T-helper 1 cell treated with Interleukin-12 subunit alpha and Interleukin-12 subunit beta and Interleukin-4 antibody, amounts not matched to agents 30 μg/mL and 1 μg/mL, for 36 hours (primary cell): ENCODE results near the gene AACS.

Experiments used
- H3K27ac Mint-ChIP-seq: one replicate; pipeline ENCODE4 v1.8.0; 2021; ENCODE audit warnings: mild to moderate bottlenecking, mixed read lengths
- H3K27me3 Mint-ChIP-seq: one replicate; pipeline ENCODE4 v1.8.0; 2021; ENCODE audit warnings: low read depth, mixed read lengths
- H3K36me3 Mint-ChIP-seq: one replicate; pipeline ENCODE4 v1.8.0; 2021; ENCODE audit warnings: low read depth, mixed read lengths
- H3K4me1 Mint-ChIP-seq: one replicate; pipeline ENCODE4 v1.8.0; 2021; ENCODE audit warnings: low read depth, mixed read lengths
- H3K4me3 Mint-ChIP-seq: one replicate; pipeline ENCODE4 v1.8.0; 2021; ENCODE audit warnings: mild to moderate bottlenecking, moderate library complexity, mixed read lengths
- H3K9me3 Mint-ChIP-seq: one replicate; pipeline ENCODE4 v1.8.0; 2021; ENCODE audit warnings: mixed read lengths

Gene AACS

DNA sequence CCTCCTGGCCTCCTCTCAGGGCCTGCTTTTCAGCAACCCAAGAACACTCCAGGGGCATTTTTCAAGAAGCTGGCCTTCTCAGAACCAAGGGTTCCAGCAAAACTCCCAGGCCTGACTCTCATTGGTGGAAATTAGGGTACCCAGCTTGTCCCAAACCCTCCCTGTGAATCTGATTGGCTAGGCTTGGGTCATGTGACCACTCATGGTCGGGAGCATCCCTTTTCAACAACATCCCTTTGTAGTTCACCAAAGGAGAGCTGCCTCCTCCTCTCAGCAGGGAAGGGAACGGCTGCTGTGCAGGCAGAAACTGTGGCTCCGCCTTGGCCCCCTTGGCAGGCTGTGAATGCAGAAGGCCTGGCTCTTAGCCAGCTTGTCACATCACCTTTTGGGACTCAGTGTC is 94.5 kb downstream of the AACS start:
- Mint-ChIP-seq H3K4me3 (no peak overlapping the region), H3K9me3 (no peaks in the 10 kb centered on the region), H3K4me1 (no peaks in the 10 kb centered on the region), H3K27ac (no peak overlapping the region), H3K36me3 (no peaks in the 10 kb centered on the region), H3K27me3 (peaks cover 5% of the 10 kb centered on the region)

DNA sequence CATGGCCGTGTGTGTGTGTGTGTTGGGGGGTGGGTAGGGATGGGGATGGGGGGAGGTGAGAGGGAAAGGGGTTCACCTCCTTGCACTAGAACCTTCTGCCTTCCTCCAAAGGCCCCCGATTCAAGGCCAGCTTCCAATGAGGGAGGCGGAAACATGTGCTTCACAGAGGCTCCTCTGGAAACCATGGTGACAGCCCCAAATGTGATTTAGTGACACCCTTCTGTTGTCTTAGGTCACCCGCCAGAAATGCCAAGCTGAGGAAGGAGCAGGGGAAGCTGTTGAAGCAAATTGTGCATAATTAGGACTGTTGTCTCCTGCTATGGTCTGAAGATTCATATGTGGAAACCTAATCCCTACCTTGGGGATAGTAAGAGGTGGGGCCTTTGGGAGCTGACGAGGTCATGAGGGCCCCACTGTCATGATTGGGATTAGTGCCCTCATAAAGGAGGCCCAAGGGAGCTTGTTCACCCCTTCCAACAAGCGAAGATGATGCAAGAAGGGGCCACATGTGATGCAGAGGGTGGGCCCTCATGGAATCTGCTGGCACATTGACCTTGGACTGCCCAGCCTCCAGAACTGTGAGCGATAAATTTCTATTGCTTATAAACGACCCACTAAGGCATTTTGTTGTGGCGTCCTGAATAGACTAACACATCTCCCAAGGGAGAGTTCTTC is 95.2 kb downstream of the AACS start:
- no peak overlapping the region for H3K4me3 Mint-ChIP-seq
- no peaks in the 10 kb centered on the region for H3K4me1 Mint-ChIP-seq
- H3K9me3 Mint-ChIP-seq, result no peaks in the 10 kb centered on the region
- H3K27ac Mint-ChIP-seq, result no peak overlapping the region
- peaks cover 5% of the 10 kb centered on the region for H3K27me3 Mint-ChIP-seq
- no peaks in the 10 kb centered on the region for H3K36me3 Mint-ChIP-seq

DNA sequence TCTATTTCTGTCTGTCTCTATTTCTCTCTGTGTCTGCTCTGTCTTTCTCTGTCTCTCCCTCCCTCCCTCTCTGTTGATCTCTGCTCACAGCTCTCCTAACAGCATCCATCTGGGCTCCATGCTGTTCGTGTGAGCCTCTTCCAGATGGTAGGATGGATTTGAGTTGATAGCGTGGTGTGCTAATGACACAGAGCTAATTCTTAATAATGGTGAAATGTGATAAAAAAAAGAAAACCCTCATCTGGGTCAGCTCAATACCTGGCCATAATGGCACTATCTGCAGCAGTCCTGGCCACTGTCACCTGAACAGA is 96.4 kb downstream of the AACS start:
- no peaks in the 10 kb centered on the region for H3K4me1 Mint-ChIP-seq
- peaks cover 5% of the 10 kb centered on the region for H3K27me3 Mint-ChIP-seq
- H3K27ac Mint-ChIP-seq, result no peak overlapping the region
- H3K4me3 Mint-ChIP-seq, result no peak overlapping the region
- no peaks in the 10 kb centered on the region for H3K36me3 Mint-ChIP-seq
- no peaks in the 10 kb centered on the region for H3K9me3 Mint-ChIP-seq

GRCh38 chr12:125162489-125163028 is 97.3 kb downstream of the AACS start:
- Mint-ChIP-seq H3K36me3 (no peaks in the 10 kb centered on the region), H3K4me3 (no peak overlapping the region), H3K27me3 (peaks cover 5% of the 10 kb centered on the region), H3K27ac (no peak overlapping the region), H3K9me3 (no peaks in the 10 kb centered on the region), H3K4me1 (no peaks in the 10 kb centered on the region)

GRCh38 chr12:125163148-125163547 is 97.9 kb downstream of the AACS start:
- H3K27ac Mint-ChIP-seq, result no peak overlapping the region
- H3K36me3 Mint-ChIP-seq, result no peaks in the 10 kb centered on the region
- no peaks in the 10 kb centered on the region for H3K9me3 Mint-ChIP-seq
- no peaks in the 10 kb centered on the region for H3K4me1 Mint-ChIP-seq
- no peak overlapping the region for H3K4me3 Mint-ChIP-seq
- peaks cover 5% of the 10 kb centered on the region for H3K27me3 Mint-ChIP-seq

- H3K27ac Mint-ChIP-seq, result no peak overlapping the region
- no peak overlapping the region for H3K4me3 Mint-ChIP-seq
- peaks cover 5% of the 10 kb centered on the region for H3K27me3 Mint-ChIP-seq
- no peaks in the 10 kb centered on the region for H3K4me1 Mint-ChIP-seq
- H3K9me3 Mint-ChIP-seq, result no peaks in the 10 kb centered on the region
- no peaks in the 10 kb centered on the region for H3K36me3 Mint-ChIP-seq
These were observed 99.3 kb downstream of the AACS start for GRCh38 chr12:125164541-125164940.

- no peak overlapping the region for H3K27ac Mint-ChIP-seq
- H3K9me3 Mint-ChIP-seq, result no peaks in the 10 kb centered on the region
- H3K4me1 Mint-ChIP-seq, result no peaks in the 10 kb centered on the region
- no peaks in the 10 kb centered on the region for H3K36me3 Mint-ChIP-seq
- no peak overlapping the region for H3K4me3 Mint-ChIP-seq
- H3K27me3 Mint-ChIP-seq, result peaks cover 10% of the 10 kb centered on the region
These were observed 100.8 kb downstream of the AACS start for GRCh38 chr12:125166041-125166440.

DNA sequence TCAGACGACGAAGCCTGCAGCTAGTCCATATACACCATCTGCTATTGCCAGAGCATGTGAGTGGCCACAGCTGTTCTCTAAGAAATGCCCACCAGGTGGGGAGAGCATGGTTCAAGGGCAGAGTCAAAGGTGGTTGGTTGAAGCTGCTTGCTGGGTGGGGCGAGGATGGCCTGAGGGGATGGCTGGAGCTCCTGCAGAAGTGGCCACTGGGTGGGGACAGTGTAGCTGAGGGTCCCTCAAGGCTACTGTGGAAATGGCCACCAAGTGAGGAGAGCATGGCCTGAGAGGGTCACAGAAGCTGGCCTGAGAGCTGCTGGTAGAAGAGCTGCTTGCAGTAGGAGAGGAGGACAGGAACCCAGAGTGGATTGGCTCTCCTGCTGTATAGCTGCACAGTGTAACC is 102.4 kb downstream of the AACS start:
- Mint-ChIP-seq H3K4me3 (no peak overlapping the region), H3K9me3 (no peaks in the 10 kb centered on the region), H3K27me3 (peaks cover 5% of the 10 kb centered on the region), H3K36me3 (no peaks in the 10 kb centered on the region), H3K4me1 (no peaks in the 10 kb centered on the region), H3K27ac (no peak overlapping the region)

DNA sequence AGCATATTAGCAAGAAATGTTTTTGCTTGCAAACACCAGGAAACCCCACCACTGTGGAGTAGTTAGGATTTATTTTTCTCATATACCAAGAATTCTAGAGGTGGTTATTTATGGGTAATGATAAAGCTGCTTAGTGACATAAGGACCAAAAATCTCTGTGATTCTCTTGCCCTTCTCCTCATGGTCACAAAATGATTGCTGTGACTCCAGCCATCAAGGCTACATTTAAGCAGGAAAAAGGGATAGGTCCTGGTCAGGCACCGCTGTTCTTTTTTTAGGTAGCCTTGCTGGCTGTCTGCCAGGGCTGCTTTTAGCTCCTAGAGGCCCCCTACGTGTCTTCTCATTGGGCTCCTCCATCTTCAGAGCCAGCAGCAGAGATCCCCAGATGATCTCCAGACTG is 104.2 kb downstream of the AACS start:
- no peaks in the 10 kb centered on the region for H3K36me3 Mint-ChIP-seq
- no peak overlapping the region for H3K27ac Mint-ChIP-seq
- no peak overlapping the region for H3K4me3 Mint-ChIP-seq
- peaks cover 5% of the 10 kb centered on the region for H3K27me3 Mint-ChIP-seq
- no peaks in the 10 kb centered on the region for H3K9me3 Mint-ChIP-seq
- no peaks in the 10 kb centered on the region for H3K4me1 Mint-ChIP-seq

- no peaks in the 10 kb centered on the region for H3K36me3 Mint-ChIP-seq
- H3K4me1 Mint-ChIP-seq, result no peaks in the 10 kb centered on the region
- no peaks in the 10 kb centered on the region for H3K9me3 Mint-ChIP-seq
- no peak overlapping the region for H3K4me3 Mint-ChIP-seq
- H3K27me3 Mint-ChIP-seq, result peaks cover 5% of the 10 kb centered on the region
- no peak overlapping the region for H3K27ac Mint-ChIP-seq
These were observed 104.6 kb downstream of the AACS start for GRCh38 chr12:125169870-125170269.

DNA sequence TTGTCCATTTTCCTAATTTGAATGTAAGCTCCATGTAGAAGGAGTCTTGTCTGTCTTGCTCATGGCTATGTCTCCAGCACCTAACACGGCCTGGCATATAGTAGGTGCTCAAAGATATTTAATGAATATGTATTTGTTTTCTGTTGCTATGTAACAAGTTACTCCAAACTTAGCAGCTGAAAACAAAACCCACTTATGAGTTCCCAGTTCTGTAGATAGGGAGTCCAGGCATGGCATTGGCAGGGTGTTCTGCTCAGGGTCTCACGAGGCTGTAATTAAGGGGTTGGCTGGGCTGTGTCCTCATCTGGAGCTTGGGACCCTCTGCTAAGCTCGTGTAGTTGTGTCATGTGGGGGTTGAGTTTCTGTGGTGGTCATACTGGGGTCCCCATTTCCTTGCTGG is 106.0 kb downstream of the AACS start:
- no peaks in the 10 kb centered on the region for H3K9me3 Mint-ChIP-seq
- peaks cover 3% of the 10 kb centered on the region for H3K4me1 Mint-ChIP-seq
- H3K27ac Mint-ChIP-seq, result no peak overlapping the region
- peaks cover 5% of the 10 kb centered on the region for H3K27me3 Mint-ChIP-seq
- H3K36me3 Mint-ChIP-seq, result no peaks in the 10 kb centered on the region
- H3K4me3 Mint-ChIP-seq, result no peak overlapping the region

- Mint-ChIP-seq H3K4me3 (no peak overlapping the region), H3K4me1 (peaks cover 3% of the 10 kb centered on the region), H3K27ac (no peak overlapping the region), H3K36me3 (no peaks in the 10 kb centered on the region), H3K27me3 (peaks cover 10% of the 10 kb centered on the region), H3K9me3 (no peaks in the 10 kb centered on the region)
These were observed 107.1 kb downstream of the AACS start for GRCh38 chr12:125172231-125172850.

GRCh38 chr12:125175576-125175975 is 110.3 kb downstream of the AACS start:
- Mint-ChIP-seq H3K36me3 (no peaks in the 10 kb centered on the region), H3K9me3 (no peaks in the 10 kb centered on the region), H3K4me3 (no peak overlapping the region), H3K4me1 (peaks cover 3% of the 10 kb centered on the region), H3K27ac (no peak overlapping the region), H3K27me3 (peaks cover 10% of the 10 kb centered on the region)

DNA sequence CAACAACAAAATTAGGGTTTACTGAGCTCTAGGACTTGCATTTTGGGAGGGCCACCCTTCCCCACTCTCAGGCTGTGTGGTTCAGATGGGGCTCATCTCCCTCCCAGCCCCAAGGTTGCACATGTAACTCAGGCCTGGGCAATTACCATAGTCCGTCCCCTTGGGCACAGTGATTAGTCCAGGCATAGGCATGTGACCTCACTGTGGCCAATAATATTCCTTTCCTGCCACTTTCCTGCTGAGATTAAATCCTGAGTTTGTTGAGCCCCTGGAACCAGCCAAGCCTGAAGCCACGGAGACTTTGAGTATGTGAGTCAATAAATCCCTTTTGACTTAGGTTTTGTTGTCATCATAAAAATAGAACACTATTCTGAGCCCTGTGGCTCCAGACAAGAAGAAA is 113.0 kb downstream of the AACS start:
- Mint-ChIP-seq H3K4me3 (no peak overlapping the region), H3K27me3 (peaks cover 12% of the 10 kb centered on the region), H3K27ac (no peak overlapping the region), H3K9me3 (no peaks in the 10 kb centered on the region), H3K4me1 (peaks cover 3% of the 10 kb centered on the region), H3K36me3 (no peaks in the 10 kb centered on the region)

- Mint-ChIP-seq H3K36me3 (no peaks in the 10 kb centered on the region), H3K9me3 (no peaks in the 10 kb centered on the region), H3K27me3 (peaks cover 32% of the 10 kb centered on the region), H3K27ac (no peak overlapping the region), H3K4me1 (peaks cover 3% of the 10 kb centered on the region), H3K4me3 (no peak overlapping the region)
These were observed 114.9 kb downstream of the AACS start for GRCh38 chr12:125180144-125180543.
